Endodermal cell (in vitro differentiated cells): Measurements from ENCODE around the gene TAOK1. TPM values are rescaled to one million over a fixed set of nuclear protein-coding genes. Genes with fewer than 3 reads are reported as not detected.

ENCODE experiments used
- DNase-seq: peaks from one replicate; pipeline ENCODE4 v3.0.0-alpha.2; 2017
- H3K27ac ChIP-seq: 2 replicates; pipeline ENCODE4 v1.5.1; 2013; ENCODE audit warnings: mild to moderate bottlenecking, low read depth, low read length, moderate library complexity
- H3K27me3 ChIP-seq: 2 replicates; pipeline ENCODE4 v1.6.1; 2013; ENCODE audit warnings: mild to moderate bottlenecking, low read length, moderate library complexity; ENCODE audit not compliant: insufficient read depth, control insufficient read depth, poor library complexity, severe bottlenecking
- H3K36me3 ChIP-seq: 2 replicates; pipeline ENCODE4 v1.7.0; 2013; ENCODE audit warnings: mild to moderate bottlenecking, low read length, moderate library complexity; ENCODE audit not compliant: control insufficient read depth, insufficient read depth
- H3K4me1 ChIP-seq: one replicate; pipeline ENCODE4 v1.7.0; 2013; ENCODE audit warnings: low read length; ENCODE audit not compliant: control insufficient read depth, insufficient read depth
- H3K4me3 ChIP-seq: 2 replicates; pipeline ENCODE4 v1.5.1; 2013; ENCODE audit warnings: mild to moderate bottlenecking, low read length, moderate library complexity
- H3K9ac ChIP-seq: 2 replicates; pipeline ENCODE4 v1.6.1; 2013; ENCODE audit warnings: mild to moderate bottlenecking, low read length, moderate library complexity; ENCODE audit not compliant: poor library complexity, severe bottlenecking; ENCODE audit errors: extremely low read depth
- H3K9me3 ChIP-seq: 2 replicates; pipeline ENCODE4 v1.6.1; 2013; ENCODE audit warnings: mild to moderate bottlenecking, low read length, moderate library complexity; ENCODE audit not compliant: control insufficient read depth
- H3K27ac Mint-ChIP-seq: 2 replicates; pipeline ENCODE4 v1.8.0; 2020; ENCODE audit warnings: mixed read lengths
- H3K27me3 Mint-ChIP-seq: 2 replicates; pipeline ENCODE4 v1.8.0; 2021; ENCODE audit warnings: mild to moderate bottlenecking, mixed read lengths; ENCODE audit not compliant: insufficient read depth
- H3K36me3 Mint-ChIP-seq: 2 replicates; pipeline ENCODE4 v1.8.0; 2020; ENCODE audit warnings: low read depth, mixed read lengths
- H3K4me1 Mint-ChIP-seq: 2 replicates; pipeline ENCODE4 v1.8.0; 2020; ENCODE audit warnings: mixed read lengths
- H3K4me3 Mint-ChIP-seq: 2 replicates; pipeline ENCODE4 v1.8.0; 2020; ENCODE audit warnings: mild to moderate bottlenecking, moderate library complexity, mixed read lengths
- H3K9me3 Mint-ChIP-seq: 2 replicates; pipeline ENCODE4 v1.8.0; 2020; ENCODE audit warnings: mild to moderate bottlenecking, mixed read lengths
- CTCF ChIP-seq: fragments of 200-600 bp; sonication (generic); conservative IDR thresholded peaks from 2 replicates; pipeline ENCODE4 v1.5.0; 2021; ENCODE audit warnings: antibody characterized with exemption, mild to moderate bottlenecking
- WGBS, 2 experiments: methylation state at CpG; one replicate each; pipeline versions ENCODE4 v1.1.5 to v1.1.7; 2013; ENCODE audit warnings: missing lambda C conversion rate in 2 of 2, mixed read lengths in 1 of 2; ENCODE audit not compliant: insufficient coverage in 1 of 2, insufficient read length in 1 of 2; 5-methylcytosine and 5-hydroxymethylcytosine counted together
- long read RNA-seq, 4 experiments: library from polyadenylated mRNA in 2 of 4; library from RNA in 1 of 4; library from capped mRNA in 1 of 4; stranded (forward) in 3 of 4; unstranded in 1 of 4; transcript quantifications; one replicate each; pipeline ENCODE4 v2.0.0, GENCODE V29; 2020 to 2021; ENCODE audit warnings: inconsistent platforms in 1 of 4
- polyA plus RNA-seq, 2 experiments: library from polyadenylated mRNA; stranded (reverse); fragments of 50-300 nt; gene quantifications; one replicate each; pipeline ENCODE4 v1.2.3, GENCODE V29; 2013
- total RNA-seq, 2 donors: library from RNA; stranded (reverse); fragmentation: NEBNext Ultra II Directional in 1 of 2; extraction: Animal tissue kit (Norgen Biotek cat#: 25700) in 1 of 2; gene quantifications; 2 replicates in 1 of 2; 3 replicates in 1 of 2; pipeline ENCODE4 v1.2.1, GENCODE V29; 2021

The TAOK1 gene
- 100 to 1,000 TPM in 1 of 2 donors, 10 to 100 TPM in 1; 95.9 to 102 TPM for total RNA-seq
- polyA plus RNA-seq (2013, experiment 1 of 2), result 33.4 TPM
- polyA plus RNA-seq (2013, experiment 2 of 2), result 36.4 TPM
- long read RNA-seq, experiment 1, partial matches to known transcripts, result 1 of 26 reads
- long read RNA-seq, experiment 1, other reads (novel, unspliced or antisense), result 25 of 26 reads
- long read RNA-seq, experiment 2, partial matches to known transcripts, result 2 of 39 reads
- long read RNA-seq, experiment 2, other reads (novel, unspliced or antisense), result 37 of 39 reads
- long read RNA-seq, experiment 3, partial matches to known transcripts, result 6 of 13 reads
- long read RNA-seq, experiment 3, other reads (novel, unspliced or antisense), result 7 of 13 reads
- long read RNA-seq, experiment 4, partial matches to known transcripts, result 5 of 5 reads
- long read RNA-seq, experiment 4, other reads (novel, unspliced or antisense), result 0 of 5 reads

- peaks cover 5% of the 10 kb centered on the region for H3K36me3 ChIP-seq
- DNase-seq, result peak; percentile 100
- no peaks in the 10 kb centered on the region for H3K9me3 Mint-ChIP-seq
- peak within 1 kb of the TSS; percentile 95 for H3K4me3 Mint-ChIP-seq
- peaks cover 6% of the 10 kb centered on the region for H3K4me1 ChIP-seq
- WGBS, 2 experiments, result 1 to 5% methylated on average over 12 to 67 of the region's 87 CpGs
- peak within 1 kb of the TSS; percentile 94 for H3K27ac ChIP-seq
- peaks cover 15% of the 10 kb centered on the region for H3K36me3 Mint-ChIP-seq
- H3K27ac Mint-ChIP-seq, result peak within 1 kb of the TSS; percentile 92
- peak within 1 kb of the TSS; percentile 85 for H3K9ac ChIP-seq
- H3K27me3 ChIP-seq, result no peaks in the 10 kb centered on the region
- H3K4me1 Mint-ChIP-seq, result peaks cover 26% of the 10 kb centered on the region
- no peaks in the 10 kb centered on the region for H3K9me3 ChIP-seq
- no peaks in the 10 kb centered on the region for H3K27me3 Mint-ChIP-seq
- H3K4me3 ChIP-seq, result peak within 1 kb of the TSS; percentile 96
- no peak for TF ChIP-seq CTCF
Observed at GRCh38 chr17:29389982-29390850, at the start of gene TAOK1. Gene TAOK1, plus strand, starts transcription at chr17:29390363. Its CDS starts 61,186 bp downstream, at chr17:29451549.

- no peak overlapping the region for H3K4me3 Mint-ChIP-seq
- Histone ChIP-seq H3K36me3 (no peaks in the 10 kb centered on the region), H3K9ac (no peak overlapping the region), H3K27ac (no peak overlapping the region), H3K9me3 (no peaks in the 10 kb centered on the region), H3K27me3 (no peaks in the 10 kb centered on the region), H3K4me1 (no peaks in the 10 kb centered on the region), H3K4me3 (no peak overlapping the region)
- no peak for DNase-seq
- TF ChIP-seq CTCF, result no peak
- no peak overlapping the region for H3K27ac Mint-ChIP-seq
- WGBS, 2 experiments, result 88 to 92% methylated on average over 2 of the region's 2 CpGs
- no peaks in the 10 kb centered on the region for H3K4me1 Mint-ChIP-seq
- no peaks in the 10 kb centered on the region for H3K36me3 Mint-ChIP-seq
- no peaks in the 10 kb centered on the region for H3K9me3 Mint-ChIP-seq
- no peaks in the 10 kb centered on the region for H3K27me3 Mint-ChIP-seq
Observed at GRCh38 chr17:29341726-29342125, 48.4 kb upstream of the TAOK1 start.

DNA sequence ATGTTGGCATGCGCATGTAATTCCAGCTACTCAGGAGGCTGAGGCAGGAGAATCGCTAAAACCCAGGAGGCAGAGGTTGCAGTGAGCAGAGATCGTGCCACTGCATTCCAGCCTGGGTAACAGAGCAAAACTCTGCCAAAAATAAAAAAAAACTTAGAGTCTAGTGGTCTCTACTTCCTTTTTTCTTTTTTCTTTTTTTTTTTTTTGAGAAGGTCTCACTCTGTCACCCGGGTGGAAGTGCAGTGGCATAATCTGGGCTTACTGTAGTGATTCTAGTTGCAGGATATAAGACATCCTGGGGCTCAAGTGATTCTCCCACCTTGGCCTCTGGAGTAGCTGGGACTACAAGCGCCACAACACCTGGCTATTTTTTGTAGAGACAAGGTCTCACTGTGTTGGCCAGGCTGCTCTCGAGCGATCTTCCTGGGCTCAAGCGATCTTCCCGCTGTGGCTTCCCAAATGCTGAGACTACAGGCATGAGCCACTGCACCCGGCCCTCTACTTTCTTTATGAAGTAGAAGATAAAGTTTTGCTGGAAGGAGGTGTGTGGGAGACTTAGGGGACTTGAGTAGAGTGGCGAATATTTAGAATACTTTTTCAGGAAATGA, 47.9 kb upstream of the TAOK1 start:
- Histone ChIP-seq H3K27me3 (no peaks in the 10 kb centered on the region), H3K4me1 (no peaks in the 10 kb centered on the region), H3K9me3 (no peaks in the 10 kb centered on the region), H3K9ac (no peak overlapping the region), H3K27ac (no peak overlapping the region), H3K4me3 (no peak overlapping the region), H3K36me3 (no peaks in the 10 kb centered on the region)
- no peak overlapping the region for H3K27ac Mint-ChIP-seq
- WGBS, 2 experiments, result 91 to 93% methylated on average over 8 to 11 of the region's 11 CpGs
- no peak overlapping the region for H3K4me3 Mint-ChIP-seq
- no peak for DNase-seq
- H3K36me3 Mint-ChIP-seq, result no peaks in the 10 kb centered on the region
- no peak for TF ChIP-seq CTCF
- H3K4me1 Mint-ChIP-seq, result no peaks in the 10 kb centered on the region
- H3K27me3 Mint-ChIP-seq, result no peaks in the 10 kb centered on the region
- no peaks in the 10 kb centered on the region for H3K9me3 Mint-ChIP-seq
